Mucosa of gallbladder (tissue), 1 donor: ENCODE measurements around the gene ANKFY1. TPM values are rescaled to one million over a fixed set of nuclear protein-coding genes. Genes with fewer than 3 reads are reported as not detected.

Experiments
- DNase-seq: peaks from one replicate; pipeline ENCODE4 v3.0.0-alpha.2; 2020; ENCODE audit warnings: low spot score
- total RNA-seq: library from RNA; stranded (reverse); gene quantifications from one replicate; pipeline ENCODE4 v1.2.1, GENCODE V29; 2021
- donor health status: DM: no; HTN: no; CAD: no.

The ANKFY1 gene
- total RNA-seq = 57.5 TPM

GRCh38 chr17:4263282-4264215, at the start of gene ANKFY1:
Gene ANKFY1 (minus strand): TSS chr17:4263979. CDS start chr17:4263941, 38 bp downstream.
- peak; percentile 97 for DNase-seq

DNA sequence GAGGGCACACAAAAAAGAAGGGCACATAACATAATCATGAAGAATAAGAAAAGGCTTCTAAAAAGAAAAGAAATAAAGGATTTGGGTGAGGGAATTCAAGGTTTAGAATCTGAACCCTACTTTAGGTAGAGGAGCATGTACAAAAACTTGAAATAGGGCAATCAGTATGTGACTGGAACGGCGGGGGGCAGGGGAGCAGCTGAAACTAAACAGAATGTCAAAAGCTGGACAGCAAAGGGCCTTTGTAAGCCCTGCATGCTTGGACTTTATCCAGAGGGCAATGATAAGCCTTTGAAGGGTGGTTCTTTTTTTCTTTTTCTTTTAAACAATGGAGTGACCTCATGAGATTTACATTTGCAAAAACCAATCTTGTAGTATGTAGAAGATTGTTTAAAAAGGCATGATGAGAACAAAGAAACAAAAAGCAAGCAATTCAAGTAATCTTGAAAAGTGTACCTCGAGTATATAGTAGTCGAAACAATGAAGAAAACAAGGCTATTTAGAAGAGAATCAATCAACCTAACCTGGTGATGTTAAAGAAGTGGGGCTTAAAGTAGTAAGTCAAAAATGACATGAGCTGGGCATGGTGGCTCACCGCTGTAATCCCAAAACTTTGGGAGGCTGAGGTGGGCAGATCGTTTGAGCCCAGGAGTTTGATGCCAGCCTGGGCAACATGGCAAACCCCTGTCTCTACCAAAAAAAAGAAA, 46.7 kb upstream of the ANKFY1 start:
- no peak for DNase-seq

DNA sequence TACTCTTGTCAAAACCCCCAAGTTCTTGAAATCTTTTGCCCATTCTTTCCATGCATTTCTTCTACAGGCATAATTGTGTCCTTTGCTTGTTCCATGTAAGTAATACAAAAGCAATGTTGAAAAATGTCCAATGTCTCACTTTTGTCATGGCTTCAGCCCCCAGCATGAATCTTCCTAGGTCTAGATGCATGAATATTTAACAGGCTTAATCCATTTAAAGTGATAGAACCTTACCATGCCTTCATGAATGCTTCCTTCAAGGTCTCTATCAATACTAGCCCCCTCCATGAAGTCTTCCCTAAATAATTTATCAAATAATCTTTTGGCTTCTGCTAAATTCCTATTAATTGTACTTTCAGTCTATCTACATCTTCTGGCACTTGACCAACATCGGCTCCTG, 46.1 kb upstream of the ANKFY1 start:
- DNase-seq = no peak

GRCh38 chr17:4307179-4307930, 43.6 kb upstream of the ANKFY1 start:
- no peak for DNase-seq

GRCh38 chr17:4305224-4305623, 41.4 kb upstream of the ANKFY1 start:
- DNase-seq = no peak

DNA sequence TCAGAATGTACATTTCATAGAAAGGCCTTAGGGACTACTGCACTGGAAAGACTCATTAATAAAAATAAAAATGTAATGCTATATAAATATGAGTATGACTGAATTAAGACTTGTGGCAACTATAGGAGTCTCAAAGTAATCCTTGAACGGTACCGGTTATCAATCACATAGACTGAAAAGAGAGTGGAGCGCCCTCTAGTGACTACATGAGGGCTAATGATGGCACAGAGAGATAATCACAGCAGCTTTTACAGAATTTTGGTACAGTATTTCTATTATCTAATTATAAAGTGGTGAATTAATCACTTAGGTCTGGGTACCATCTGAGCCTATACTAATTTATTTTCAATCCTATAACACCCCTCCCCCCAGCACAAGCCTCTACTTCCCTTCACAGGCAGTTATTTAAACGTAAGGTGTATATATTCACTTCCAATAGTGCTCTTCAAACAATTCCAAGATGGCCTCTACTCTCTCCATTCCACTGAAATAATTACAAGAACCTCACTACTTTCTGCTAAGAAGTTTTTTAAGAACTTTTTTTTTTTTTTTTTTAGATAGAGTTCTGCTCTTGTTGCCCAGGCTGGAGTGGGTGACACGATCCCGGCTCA, 40.7 kb upstream of the ANKFY1 start:
- DNase-seq = peak; percentile 40

- no peak for DNase-seq
These were observed 37.3 kb upstream of the ANKFY1 start for GRCh38 chr17:4301066-4301465.

GRCh38 chr17:4297351-4297750, 33.6 kb upstream of the ANKFY1 start:
- no peak for DNase-seq

GRCh38 chr17:4295686-4296085, 31.9 kb upstream of the ANKFY1 start:
- DNase-seq = no peak

GRCh38 chr17:4293572-4293971, 29.8 kb upstream of the ANKFY1 start:
- DNase-seq = no peak

GRCh38 chr17:4287710-4288109, 23.9 kb upstream of the ANKFY1 start:
- no peak for DNase-seq

GRCh38 chr17:4276514-4276913, 12.7 kb upstream of the ANKFY1 start:
- no peak for DNase-seq

GRCh38 chr17:4272972-4273368, 9.2 kb upstream of the ANKFY1 start:
- DNase-seq = no peak

- DNase-seq = no peak
These were observed 8.6 kb upstream of the ANKFY1 start for GRCh38 chr17:4272213-4272971.

GRCh38 chr17:4270736-4271135, 7.0 kb upstream of the ANKFY1 start:
- DNase-seq = no peak

DNA sequence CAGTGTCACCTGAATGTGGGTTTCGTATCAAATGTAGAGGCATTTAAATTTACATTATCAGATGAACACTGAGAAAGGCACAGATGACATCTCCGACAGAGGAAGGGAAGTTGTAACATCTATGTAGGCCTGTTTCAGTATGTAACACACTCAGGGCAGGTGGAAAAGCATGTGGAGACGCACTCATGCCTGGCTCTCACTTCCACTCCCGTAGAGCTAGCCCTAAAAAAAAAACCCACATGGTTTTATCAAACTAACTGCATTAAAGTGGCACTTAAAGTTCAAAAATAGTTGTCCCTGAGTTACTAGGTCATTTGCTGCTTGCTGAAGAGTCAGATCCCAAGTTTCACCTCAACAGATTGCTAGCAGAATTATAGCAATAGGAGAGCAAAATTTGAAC, 6.1 kb upstream of the ANKFY1 start:
- no peak for DNase-seq

- DNase-seq = no peak
These were observed 3.6 kb upstream of the ANKFY1 start for GRCh38 chr17:4267402-4267801.

DNA sequence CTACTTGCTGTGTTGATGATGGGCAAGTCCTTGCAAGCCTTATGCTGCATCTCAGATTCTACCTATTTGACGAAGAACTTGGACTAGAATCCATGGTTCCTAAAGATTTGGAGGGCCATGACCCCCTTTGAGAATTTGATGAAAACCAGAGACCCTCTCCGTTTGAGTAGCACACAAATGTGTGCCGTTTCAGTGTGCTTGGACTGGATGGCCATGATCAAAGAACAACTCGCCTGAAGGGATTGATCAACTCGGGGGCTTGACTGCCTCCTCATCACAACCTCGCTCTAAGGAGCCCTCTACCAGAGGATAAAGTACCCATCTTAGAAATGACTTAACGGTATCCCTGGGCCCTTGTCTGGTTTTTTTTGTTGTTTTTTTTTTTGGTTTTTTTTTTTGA, 2.8 kb upstream of the ANKFY1 start:
- no peak for DNase-seq

DNA sequence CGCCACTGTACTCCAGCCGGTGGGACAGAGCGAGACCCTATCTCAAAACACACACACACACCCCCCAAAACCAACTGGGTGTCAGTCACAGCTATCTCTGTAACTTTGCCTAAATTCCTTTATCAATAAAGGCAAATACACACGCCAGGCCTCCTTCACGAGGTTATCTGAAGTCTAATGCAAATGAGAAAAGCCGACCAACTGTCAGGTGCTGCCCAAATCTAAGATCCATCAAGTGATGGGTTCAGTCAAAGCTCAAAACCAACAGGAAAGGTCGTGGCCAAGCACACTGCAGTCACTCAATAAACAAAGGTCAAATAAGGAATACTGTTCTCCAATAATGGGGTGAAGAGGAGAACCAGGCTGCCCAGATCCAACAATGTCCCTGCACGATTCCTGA, 1.1 kb downstream of the ANKFY1 start:
- DNase-seq = no peak

DNA sequence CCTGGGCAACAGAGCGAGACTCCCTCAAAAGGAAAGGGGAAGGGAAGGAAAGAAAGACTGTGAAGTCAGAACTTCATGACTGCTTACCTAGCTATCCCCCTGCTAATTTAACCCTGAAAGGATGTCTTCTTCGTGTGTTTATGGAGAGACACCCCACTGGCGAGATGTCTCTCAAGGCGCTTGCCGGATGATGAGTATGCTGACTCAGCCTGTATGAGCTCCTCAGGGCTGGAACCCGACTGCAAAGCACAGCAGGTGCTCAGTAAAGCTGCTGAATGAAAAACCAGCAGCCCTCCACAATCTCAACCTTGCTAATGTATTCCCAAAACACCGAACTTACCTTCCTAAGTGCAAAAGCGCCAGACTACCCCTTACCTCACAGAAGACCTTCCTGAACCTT, 2.3 kb downstream of the ANKFY1 start:
- no peak for DNase-seq

DNA sequence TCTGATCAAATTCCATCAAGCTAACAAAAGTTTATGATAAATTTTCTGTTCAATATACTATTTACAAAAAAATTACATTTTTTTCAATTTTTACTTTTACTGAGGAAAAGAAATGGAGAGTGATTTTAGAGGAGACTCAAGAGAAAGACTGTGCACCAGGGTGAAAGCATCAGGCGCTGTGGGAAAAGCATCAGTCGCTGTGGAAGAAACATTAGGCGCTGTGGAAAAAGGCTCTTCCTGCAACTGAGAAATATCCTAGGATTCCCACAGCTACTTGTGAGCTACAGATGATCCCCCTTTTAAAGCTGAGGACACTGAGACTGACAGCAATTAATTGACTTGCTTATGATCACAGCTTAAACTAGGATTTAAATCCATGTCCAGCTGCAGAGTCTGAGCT, 4.9 kb downstream of the ANKFY1 start:
- DNase-seq = no peak
